GM23338 (cell line): ENCODE measurements around the gene FN3K. TPM values are rescaled to one million over a fixed set of nuclear protein-coding genes. Genes with fewer than 3 reads are reported as not detected.

Experiments used
- ATAC-seq: fragments of 200-7000 bp; cut with Tn5 transposase; 3 replicates; pipeline ENCODE4 v1.9.1; 2020
- DNase-seq: peaks from one replicate; pipeline ENCODE4 v3.0.0-alpha.2; 2015; ENCODE audit warnings: low spot score
- H2AFZ ChIP-seq: fragments of 200-600 bp; sonication (generic); 2 replicates; pipeline ENCODE4 v1.8.0; 2016; ENCODE audit warnings: antibody characterized with exemption, mild to moderate bottlenecking, moderate library complexity
- H3F3A ChIP-seq: fragments of 200-600 bp; sonication (generic); replicated peaks from 2 replicates; pipeline ENCODE4 v1.8.0; 2017; ENCODE audit warnings: antibody characterized with exemption, mixed run types, low read depth
- H3K27ac ChIP-seq: fragments of 200-600 bp; sonication (generic); 2 replicates; pipeline ENCODE4 v1.6.1; 2016; ENCODE audit warnings: low read depth
- H3K27me3 ChIP-seq: fragments of 200-600 bp; sonication (generic); 2 replicates; pipeline ENCODE4 v1.8.0; 2016; ENCODE audit warnings: mild to moderate bottlenecking, mixed run types, moderate library complexity; ENCODE audit not compliant: insufficient read depth
- H3K36me3 ChIP-seq: fragments of 200-600 bp; sonication (generic); 2 replicates; pipeline ENCODE4 v1.8.0; 2016; ENCODE audit warnings: mild to moderate bottlenecking; ENCODE audit not compliant: insufficient read depth
- H3K4me1 ChIP-seq: fragments of 200-600 bp; sonication (generic); 2 replicates; pipeline ENCODE4 v1.8.0; 2016; ENCODE audit warnings: mild to moderate bottlenecking, moderate library complexity; ENCODE audit not compliant: insufficient read depth
- H3K4me2 ChIP-seq: fragments of 200-600 bp; sonication (generic); 2 replicates; pipeline ENCODE4 v1.7.1; 2017; ENCODE audit warnings: mixed run types
- H3K4me3 ChIP-seq: fragments of 200-600 bp; sonication (generic); 2 replicates; pipeline ENCODE4 v1.6.1; 2016; ENCODE audit warnings: mixed run types
- H3K79me2 ChIP-seq: fragments of 200-600 bp; sonication (generic); replicated peaks from 2 replicates; pipeline ENCODE4 v1.8.0; 2017; ENCODE audit warnings: mild to moderate bottlenecking; ENCODE audit not compliant: insufficient read depth
- H3K9me2 ChIP-seq: fragments of 200-600 bp; sonication (generic); 2 replicates; pipeline ENCODE4 v1.8.0; 2017; ENCODE audit not compliant: insufficient read depth
- H4K20me1 ChIP-seq: fragments of 200-600 bp; sonication (generic); replicated peaks from 2 replicates; pipeline ENCODE4 v1.8.0; 2017; ENCODE audit warnings: mild to moderate bottlenecking; ENCODE audit not compliant: insufficient read depth
- H3K27ac Mint-ChIP-seq: 2 replicates; pipeline ENCODE4 v1.8.0; 2020; ENCODE audit warnings: inconsistent platforms, mild to moderate bottlenecking, moderate library complexity, mixed read lengths
- H3K27me3 Mint-ChIP-seq: 3 replicates; pipeline ENCODE4 v1.8.0; 2022; ENCODE audit warnings: low read depth, mild to moderate bottlenecking, moderate library complexity, mixed read lengths, inconsistent platforms; ENCODE audit not compliant: insufficient read depth, poor library complexity
- H3K36me3 Mint-ChIP-seq: 3 replicates; pipeline ENCODE4 v1.8.0; 2021; ENCODE audit warnings: low read depth, mild to moderate bottlenecking, inconsistent platforms, moderate library complexity, mixed read lengths
- H3K4me1 Mint-ChIP-seq: 3 replicates; pipeline ENCODE4 v1.8.0; 2020; ENCODE audit warnings: mild to moderate bottlenecking, inconsistent platforms, mixed read lengths
- H3K4me3 Mint-ChIP-seq: 3 replicates; pipeline ENCODE4 v1.8.0; 2021; ENCODE audit warnings: moderate library complexity, mild to moderate bottlenecking, inconsistent platforms, mixed read lengths
- H3K9me3 Mint-ChIP-seq: 3 replicates; pipeline ENCODE4 v1.8.0; 2020; ENCODE audit warnings: moderate library complexity, mild to moderate bottlenecking, inconsistent platforms, mixed read lengths
- CREB1 ChIP-seq: fragments of 250-450 bp; sonication (Bioruptor Pico); IDR thresholded peaks from 2 replicates; pipeline ENCODE4 v1.5.0; 2020; ENCODE audit warnings: low read depth, mild to moderate bottlenecking, moderate library complexity
- EZH2 ChIP-seq: fragments of 200-600 bp; sonication (generic); IDR thresholded peaks from one replicate; pipeline ENCODE4 v1.8.0; 2017; ENCODE audit warnings: antibody characterized with exemption, mild to moderate bottlenecking, low read depth; ENCODE audit not compliant: unreplicated experiment
- EZH2phosphoT487 ChIP-seq: fragments of 200-600 bp; sonication (generic); IDR thresholded peaks from one replicate; pipeline ENCODE4 v1.8.1; 2018; ENCODE audit warnings: antibody characterized with exemption; ENCODE audit not compliant: unreplicated experiment
- JUNB ChIP-seq: IDR thresholded peaks from one replicate; pipeline ENCODE4 v1.6.1; 2016; ENCODE audit warnings: antibody characterized with exemption; ENCODE audit not compliant: unreplicated experiment
- NANOG ChIP-seq: IDR thresholded peaks from 2 replicates; pipeline ENCODE4 v1.6.1; 2016; ENCODE audit warnings: antibody characterized with exemption, borderline replicate concordance
- POLR2AphosphoS5 ChIP-seq: IDR thresholded peaks from 2 replicates; pipeline ENCODE4 v1.6.1; 2016; ENCODE audit warnings: antibody characterized with exemption, low read depth
- STAT1 ChIP-seq: IDR thresholded peaks from one replicate; pipeline ENCODE4 v1.6.1; 2016; ENCODE audit warnings: antibody characterized with exemption; ENCODE audit not compliant: unreplicated experiment
- ZNF114 ChIP-seq: fragments of 250-450 bp; sonication (Bioruptor Pico); IDR thresholded peaks from 2 replicates; pipeline ENCODE4 v1.5.0; 2020; ENCODE audit warnings: mild to moderate bottlenecking, moderate library complexity
- ZNF331 ChIP-seq: fragments of 250-450 bp; sonication (Bioruptor Pico); IDR thresholded peaks from 2 replicates; pipeline ENCODE4 v1.5.0; 2020; ENCODE audit warnings: low read depth, mild to moderate bottlenecking, moderate library complexity
- polyA plus RNA-seq: library from polyadenylated mRNA; unstranded; fragments of >200 nt; fragmentation: Nextera tagmentation; extraction: Ambion mirVana; gene quantifications from 2 replicates; pipeline ENCODE4 v1.2.1, GENCODE V29; 2016
- total RNA-seq: library from RNA; depleted of rRNA; stranded (reverse); fragments of >200 nt; shearing (Covaris generic); gene quantifications from 2 replicates; pipeline ENCODE4 v1.2.3, GENCODE V29; 2014
- TF ChIP-seq, protein P1 (sequence below): IDR thresholded peaks from 2 replicates; pipeline ENCODE4 v1.6.1; 2016; ENCODE audit warnings: antibody characterized with exemption
- TF ChIP-seq, protein P2 (sequence below), 2 experiments: fragments of 200-600 bp in 1 of 2; sonication (generic) in 1 of 2; conservative IDR thresholded peaks; 2 replicates each; pipeline versions ENCODE4 v1.5.1 to v1.6.1; 2016 to 2017; ENCODE audit warnings: antibody characterized with exemption in 2 of 2, low read depth in 2 of 2, mild to moderate bottlenecking in 2 of 2, moderate library complexity in 1 of 2
- TF ChIP-seq, protein P3 (sequence below): fragments of 250-450 bp; sonication (Bioruptor Pico); IDR thresholded peaks from 2 replicates; pipeline ENCODE4 v1.5.0; 2020; ENCODE audit warnings: mild to moderate bottlenecking, moderate library complexity
- TF ChIP-seq, protein P4 (sequence below): IDR thresholded peaks from one replicate; pipeline ENCODE4 v1.6.1; 2018; ENCODE audit warnings: antibody characterized with exemption; ENCODE audit not compliant: unreplicated experiment

Gene FN3K
- total and polyA plus RNA-seq, 2 experiments from 2014 or later = 5.3 to 12.9 TPM

DNA sequence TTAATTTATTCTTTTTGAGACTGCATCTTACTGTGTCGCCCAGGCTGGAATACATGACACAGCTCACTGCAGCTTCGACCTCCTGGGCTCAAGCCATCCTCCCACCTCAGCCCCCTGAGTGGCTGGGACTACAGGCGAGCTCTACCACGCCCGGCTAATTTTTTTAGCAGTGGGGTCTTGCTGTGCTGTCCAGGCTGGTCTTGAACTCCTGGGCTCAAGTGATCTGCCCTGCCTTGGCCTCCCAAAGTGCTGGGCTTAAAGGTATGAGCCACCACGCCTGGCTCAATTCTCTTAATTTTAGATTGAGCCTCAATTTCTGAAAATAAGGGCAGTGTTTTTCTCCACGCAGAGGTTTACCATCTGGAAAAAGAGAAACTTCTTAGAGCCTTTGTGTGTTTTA is 63.3 kb downstream of the FN3K start:
- TF ChIP-seq POLR2AphosphoS5 (no peak), STAT1 (no peak), JUNB (no peak), ZNF114 (CRISPR knock-in tag) (no peak), CREB1 (CRISPR knock-in tag) (no peak), EZH2phosphoT487 (no peak), NANOG (no peak), ZNF331 (CRISPR knock-in tag) (no peak), EZH2 (no peak)
- TF ChIP-seq, protein P1, sequence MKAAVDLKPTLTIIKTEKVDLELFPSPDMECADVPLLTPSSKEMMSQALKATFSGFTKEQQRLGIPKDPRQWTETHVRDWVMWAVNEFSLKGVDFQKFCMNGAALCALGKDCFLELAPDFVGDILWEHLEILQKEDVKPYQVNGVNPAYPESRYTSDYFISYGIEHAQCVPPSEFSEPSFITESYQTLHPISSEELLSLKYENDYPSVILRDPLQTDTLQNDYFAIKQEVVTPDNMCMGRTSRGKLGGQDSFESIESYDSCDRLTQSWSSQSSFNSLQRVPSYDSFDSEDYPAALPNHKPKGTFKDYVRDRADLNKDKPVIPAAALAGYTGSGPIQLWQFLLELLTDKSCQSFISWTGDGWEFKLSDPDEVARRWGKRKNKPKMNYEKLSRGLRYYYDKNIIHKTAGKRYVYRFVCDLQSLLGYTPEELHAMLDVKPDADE = no peak
- TF ChIP-seq, protein P2, sequence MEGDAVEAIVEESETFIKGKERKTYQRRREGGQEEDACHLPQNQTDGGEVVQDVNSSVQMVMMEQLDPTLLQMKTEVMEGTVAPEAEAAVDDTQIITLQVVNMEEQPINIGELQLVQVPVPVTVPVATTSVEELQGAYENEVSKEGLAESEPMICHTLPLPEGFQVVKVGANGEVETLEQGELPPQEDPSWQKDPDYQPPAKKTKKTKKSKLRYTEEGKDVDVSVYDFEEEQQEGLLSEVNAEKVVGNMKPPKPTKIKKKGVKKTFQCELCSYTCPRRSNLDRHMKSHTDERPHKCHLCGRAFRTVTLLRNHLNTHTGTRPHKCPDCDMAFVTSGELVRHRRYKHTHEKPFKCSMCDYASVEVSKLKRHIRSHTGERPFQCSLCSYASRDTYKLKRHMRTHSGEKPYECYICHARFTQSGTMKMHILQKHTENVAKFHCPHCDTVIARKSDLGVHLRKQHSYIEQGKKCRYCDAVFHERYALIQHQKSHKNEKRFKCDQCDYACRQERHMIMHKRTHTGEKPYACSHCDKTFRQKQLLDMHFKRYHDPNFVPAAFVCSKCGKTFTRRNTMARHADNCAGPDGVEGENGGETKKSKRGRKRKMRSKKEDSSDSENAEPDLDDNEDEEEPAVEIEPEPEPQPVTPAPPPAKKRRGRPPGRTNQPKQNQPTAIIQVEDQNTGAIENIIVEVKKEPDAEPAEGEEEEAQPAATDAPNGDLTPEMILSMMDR (conservative IDR thresholded peaks at IDR 0.05; ENCODE audit: low read depth in 2 of 2) = no peak
- TF ChIP-seq, protein P3, sequence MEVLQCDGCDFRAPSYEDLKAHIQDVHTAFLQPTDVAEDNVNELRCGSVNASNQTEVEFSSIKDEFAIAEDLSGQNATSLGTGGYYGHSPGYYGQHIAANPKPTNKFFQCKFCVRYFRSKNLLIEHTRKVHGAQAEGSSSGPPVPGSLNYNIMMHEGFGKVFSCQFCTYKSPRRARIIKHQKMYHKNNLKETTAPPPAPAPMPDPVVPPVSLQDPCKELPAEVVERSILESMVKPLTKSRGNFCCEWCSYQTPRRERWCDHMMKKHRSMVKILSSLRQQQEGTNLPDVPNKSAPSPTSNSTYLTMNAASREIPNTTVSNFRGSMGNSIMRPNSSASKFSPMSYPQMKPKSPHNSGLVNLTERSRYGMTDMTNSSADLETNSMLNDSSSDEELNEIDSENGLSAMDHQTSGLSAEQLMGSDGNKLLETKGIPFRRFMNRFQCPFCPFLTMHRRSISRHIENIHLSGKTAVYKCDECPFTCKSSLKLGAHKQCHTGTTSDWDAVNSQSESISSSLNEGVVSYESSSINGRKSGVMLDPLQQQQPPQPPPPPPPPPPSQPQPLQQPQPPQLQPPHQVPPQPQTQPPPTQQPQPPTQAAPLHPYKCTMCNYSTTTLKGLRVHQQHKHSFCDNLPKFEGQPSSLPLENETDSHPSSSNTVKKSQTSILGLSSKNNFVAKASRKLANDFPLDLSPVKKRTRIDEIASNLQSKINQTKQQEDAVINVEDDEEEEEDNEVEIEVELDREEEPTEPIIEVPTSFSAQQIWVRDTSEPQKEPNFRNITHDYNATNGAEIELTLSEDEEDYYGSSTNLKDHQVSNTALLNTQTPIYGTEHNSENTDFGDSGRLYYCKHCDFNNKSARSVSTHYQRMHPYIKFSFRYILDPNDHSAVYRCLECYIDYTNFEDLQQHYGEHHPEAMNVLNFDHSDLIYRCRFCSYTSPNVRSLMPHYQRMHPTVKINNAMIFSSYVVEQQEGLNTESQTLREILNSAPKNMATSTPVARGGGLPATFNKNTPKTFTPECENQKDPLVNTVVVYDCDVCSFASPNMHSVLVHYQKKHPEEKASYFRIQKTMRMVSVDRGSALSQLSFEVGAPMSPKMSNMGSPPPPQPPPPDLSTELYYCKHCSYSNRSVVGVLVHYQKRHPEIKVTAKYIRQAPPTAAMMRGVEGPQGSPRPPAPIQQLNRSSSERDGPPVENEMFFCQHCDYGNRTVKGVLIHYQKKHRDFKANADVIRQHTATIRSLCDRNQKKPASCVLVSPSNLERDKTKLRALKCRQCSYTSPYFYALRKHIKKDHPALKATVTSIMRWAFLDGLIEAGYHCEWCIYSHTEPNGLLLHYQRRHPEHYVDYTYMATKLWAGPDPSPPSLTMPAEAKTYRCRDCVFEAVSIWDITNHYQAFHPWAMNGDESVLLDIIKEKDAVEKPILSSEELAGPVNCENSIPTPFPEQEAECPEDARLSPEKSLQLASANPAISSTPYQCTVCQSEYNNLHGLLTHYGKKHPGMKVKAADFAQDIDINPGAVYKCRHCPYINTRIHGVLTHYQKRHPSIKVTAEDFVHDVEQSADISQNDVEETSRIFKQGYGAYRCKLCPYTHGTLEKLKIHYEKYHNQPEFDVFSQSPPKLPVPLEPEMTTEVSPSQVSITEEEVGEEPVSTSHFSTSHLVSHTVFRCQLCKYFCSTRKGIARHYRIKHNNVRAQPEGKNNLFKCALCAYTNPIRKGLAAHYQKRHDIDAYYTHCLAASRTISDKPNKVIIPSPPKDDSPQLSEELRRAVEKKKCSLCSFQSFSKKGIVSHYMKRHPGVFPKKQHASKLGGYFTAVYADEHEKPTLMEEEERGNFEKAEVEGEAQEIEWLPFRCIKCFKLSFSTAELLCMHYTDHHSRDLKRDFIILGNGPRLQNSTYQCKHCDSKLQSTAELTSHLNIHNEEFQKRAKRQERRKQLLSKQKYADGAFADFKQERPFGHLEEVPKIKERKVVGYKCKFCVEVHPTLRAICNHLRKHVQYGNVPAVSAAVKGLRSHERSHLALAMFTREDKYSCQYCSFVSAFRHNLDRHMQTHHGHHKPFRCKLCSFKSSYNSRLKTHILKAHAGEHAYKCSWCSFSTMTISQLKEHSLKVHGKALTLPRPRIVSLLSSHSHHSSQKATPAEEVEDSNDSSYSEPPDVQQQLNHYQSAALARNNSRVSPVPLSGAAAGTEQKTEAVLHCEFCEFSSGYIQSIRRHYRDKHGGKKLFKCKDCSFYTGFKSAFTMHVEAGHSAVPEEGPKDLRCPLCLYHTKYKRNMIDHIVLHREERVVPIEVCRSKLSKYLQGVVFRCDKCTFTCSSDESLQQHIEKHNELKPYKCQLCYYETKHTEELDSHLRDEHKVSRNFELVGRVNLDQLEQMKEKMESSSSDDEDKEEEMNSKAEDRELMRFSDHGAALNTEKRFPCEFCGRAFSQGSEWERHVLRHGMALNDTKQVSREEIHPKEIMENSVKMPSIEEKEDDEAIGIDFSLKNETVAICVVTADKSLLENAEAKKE = no peak
- TF ChIP-seq, protein P4, sequence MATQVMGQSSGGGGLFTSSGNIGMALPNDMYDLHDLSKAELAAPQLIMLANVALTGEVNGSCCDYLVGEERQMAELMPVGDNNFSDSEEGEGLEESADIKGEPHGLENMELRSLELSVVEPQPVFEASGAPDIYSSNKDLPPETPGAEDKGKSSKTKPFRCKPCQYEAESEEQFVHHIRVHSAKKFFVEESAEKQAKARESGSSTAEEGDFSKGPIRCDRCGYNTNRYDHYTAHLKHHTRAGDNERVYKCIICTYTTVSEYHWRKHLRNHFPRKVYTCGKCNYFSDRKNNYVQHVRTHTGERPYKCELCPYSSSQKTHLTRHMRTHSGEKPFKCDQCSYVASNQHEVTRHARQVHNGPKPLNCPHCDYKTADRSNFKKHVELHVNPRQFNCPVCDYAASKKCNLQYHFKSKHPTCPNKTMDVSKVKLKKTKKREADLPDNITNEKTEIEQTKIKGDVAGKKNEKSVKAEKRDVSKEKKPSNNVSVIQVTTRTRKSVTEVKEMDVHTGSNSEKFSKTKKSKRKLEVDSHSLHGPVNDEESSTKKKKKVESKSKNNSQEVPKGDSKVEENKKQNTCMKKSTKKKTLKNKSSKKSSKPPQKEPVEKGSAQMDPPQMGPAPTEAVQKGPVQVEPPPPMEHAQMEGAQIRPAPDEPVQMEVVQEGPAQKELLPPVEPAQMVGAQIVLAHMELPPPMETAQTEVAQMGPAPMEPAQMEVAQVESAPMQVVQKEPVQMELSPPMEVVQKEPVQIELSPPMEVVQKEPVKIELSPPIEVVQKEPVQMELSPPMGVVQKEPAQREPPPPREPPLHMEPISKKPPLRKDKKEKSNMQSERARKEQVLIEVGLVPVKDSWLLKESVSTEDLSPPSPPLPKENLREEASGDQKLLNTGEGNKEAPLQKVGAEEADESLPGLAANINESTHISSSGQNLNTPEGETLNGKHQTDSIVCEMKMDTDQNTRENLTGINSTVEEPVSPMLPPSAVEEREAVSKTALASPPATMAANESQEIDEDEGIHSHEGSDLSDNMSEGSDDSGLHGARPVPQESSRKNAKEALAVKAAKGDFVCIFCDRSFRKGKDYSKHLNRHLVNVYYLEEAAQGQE = no peak
- peaks cover 14% of the 10 kb centered on the region; the same call in 1 of the 2 replicates for H3K36me3 ChIP-seq
- DNase-seq = no peak
- no peak overlapping the region for H3K4me3 Mint-ChIP-seq
- H3K4me1 ChIP-seq = no peaks in the 10 kb centered on the region
- peaks cover 15% of the 10 kb centered on the region for H3K27me3 Mint-ChIP-seq
- peaks cover 55% of the 10 kb centered on the region for H3K36me3 Mint-ChIP-seq
- no peak overlapping the region for H3K27ac Mint-ChIP-seq
- H3K27me3 ChIP-seq = no peaks in the 10 kb centered on the region
- peaks cover 32% of the 10 kb centered on the region for H3K9me3 Mint-ChIP-seq
- ATAC-seq = no peak
- peaks cover 10% of the 10 kb centered on the region for H3K4me1 Mint-ChIP-seq
- H4K20me1 ChIP-seq = peaks cover 4% of the 10 kb centered on the region
- H3K79me2 ChIP-seq = peaks cover 64% of the 10 kb centered on the region
- no peaks in the 10 kb centered on the region for H3K9me2 ChIP-seq
- no peak overlapping the region for H3K4me3 ChIP-seq
- H3K4me2 ChIP-seq = no peak overlapping the region
- H3F3A ChIP-seq = no peaks in the 10 kb centered on the region
- H2AFZ ChIP-seq = no peak overlapping the region
- no peak overlapping the region for H3K27ac ChIP-seq
